KMS-11 (cell line): ENCODE measurements around the gene ANKLE1.

ENCODE experiments used
- H2AFZ ChIP-seq: fragments of 200-600 bp; sonication (generic); 2 replicates; pipeline ENCODE4 v1.6.1; 2016; ENCODE audit warnings: antibody characterized with exemption, mixed run types, low read depth
- H3K27ac ChIP-seq: fragments of 200-600 bp; sonication (generic); 2 replicates; pipeline ENCODE4 v1.6.1; 2016; ENCODE audit warnings: mild to moderate bottlenecking, mixed run types
- H3K27me3 ChIP-seq: fragments of 200-600 bp; sonication (generic); 2 replicates; pipeline ENCODE4 v1.6.1; 2017; ENCODE audit warnings: mild to moderate bottlenecking, low read depth, mixed run types, moderate library complexity; ENCODE audit not compliant: insufficient read depth
- H3K36me3 ChIP-seq: fragments of 200-600 bp; sonication (generic); 2 replicates; pipeline ENCODE4 v1.6.1; 2017; ENCODE audit warnings: mild to moderate bottlenecking, mixed run types; ENCODE audit not compliant: insufficient read depth
- H3K4me1 ChIP-seq: fragments of 200-600 bp; sonication (generic); 2 replicates; pipeline ENCODE4 v1.6.1; 2016; ENCODE audit warnings: mild to moderate bottlenecking, low read depth, mixed run types; ENCODE audit not compliant: poor library complexity, severe bottlenecking
- H3K4me2 ChIP-seq: fragments of 200-600 bp; sonication (generic); 2 replicates; pipeline ENCODE4 v1.7.0; 2016; ENCODE audit warnings: mild to moderate bottlenecking, mixed run types
- H3K4me3 ChIP-seq: fragments of 200-600 bp; sonication (generic); IDR thresholded peaks from 2 replicates; pipeline ENCODE4 v1.6.1; 2017; ENCODE audit warnings: low read depth, low read length, mixed read lengths; ENCODE audit not compliant: insufficient read depth
- H3K79me2 ChIP-seq: fragments of 200-600 bp; sonication (generic); 2 replicates; pipeline ENCODE4 v1.6.1; 2016; ENCODE audit warnings: low read depth, mixed run types; ENCODE audit not compliant: insufficient read depth
- H3K9ac ChIP-seq: fragments of 200-600 bp; sonication (generic); 2 replicates; pipeline ENCODE4 v1.6.1; 2016; ENCODE audit warnings: mild to moderate bottlenecking, mixed run types
- H4K20me1 ChIP-seq: fragments of 200-600 bp; sonication (generic); 2 replicates; pipeline ENCODE4 v1.6.1; 2016; ENCODE audit warnings: mild to moderate bottlenecking, mixed run types; ENCODE audit not compliant: insufficient read depth
- CTCF ChIP-seq: fragments of 200-600 bp; sonication (generic); conservative IDR thresholded peaks from 2 replicates; pipeline ENCODE4 v1.6.1; 2017; ENCODE audit warnings: low read depth, mild to moderate bottlenecking, antibody characterized with exemption, low read length, moderate library complexity, mixed read lengths

The ANKLE1 gene

DNA sequence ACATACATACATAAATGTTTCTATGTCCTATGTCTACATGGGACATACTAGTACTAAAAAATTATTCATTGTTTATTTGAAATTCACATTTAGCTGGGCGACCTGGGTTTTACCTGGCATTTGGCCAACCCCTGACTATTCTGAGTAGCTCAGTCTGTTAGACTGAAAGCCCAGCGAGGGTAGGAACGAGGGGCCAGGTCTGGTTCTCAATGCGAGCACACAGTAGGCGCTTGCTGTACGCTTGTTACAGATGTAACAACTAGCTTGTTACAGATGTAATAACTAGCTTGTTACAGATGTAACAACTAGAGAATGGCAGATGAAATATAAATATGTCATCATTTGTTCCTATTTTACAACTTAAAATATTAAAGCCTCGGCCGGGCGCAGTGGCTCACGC is 53.9 kb downstream of the ANKLE1 start:
- Histone ChIP-seq H3K27ac (no peak overlapping the region), H4K20me1 (no peaks in the 10 kb centered on the region), H3K4me3 (no peak overlapping the region), H2AFZ (peak overlapping the region; percentile 88; the same call in 1 of the 2 replicates), H3K4me2 (peak overlapping the region; percentile 83), H3K9ac (no peak overlapping the region), H3K27me3 (no peaks in the 10 kb centered on the region), H3K36me3 (no peaks in the 10 kb centered on the region), H3K79me2 (no peaks in the 10 kb centered on the region), H3K4me1 (peaks cover 19% of the 10 kb centered on the region)
- TF ChIP-seq CTCF = no peak
